Activated CD8-positive, alpha-beta memory T cell treated with anti-CD3 and anti-CD28 coated beads for 24 hours (primary cell): ENCODE results near the gene BTRC.

ENCODE experiments used
- DNase-seq: peaks from one replicate; pipeline ENCODE4 v3.0.0-alpha.2; 2020

The BTRC gene

GRCh38 chr10:101557541-101557940, 203.6 kb downstream of the BTRC start:
- no peak for DNase-seq

DNA sequence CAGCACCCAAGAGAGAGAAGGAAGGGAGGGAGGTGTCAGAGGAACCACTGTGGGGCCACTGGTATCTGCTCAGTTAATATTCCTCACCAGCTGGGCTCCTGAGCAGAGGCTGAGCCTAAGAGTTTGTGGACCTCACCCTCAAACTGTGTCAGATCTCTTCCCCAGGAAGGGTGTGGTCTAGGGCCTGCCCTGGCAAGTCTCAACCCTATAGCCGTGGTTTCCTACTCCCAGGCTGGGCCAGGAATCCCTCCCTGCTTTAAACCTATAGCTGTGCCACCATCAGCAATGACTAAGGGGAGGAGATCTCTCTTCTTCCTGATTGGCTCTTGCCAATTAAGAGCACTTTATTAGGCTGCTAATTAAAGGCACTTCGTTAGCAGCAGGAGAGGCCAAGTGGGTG, 204.2 kb downstream of the BTRC start:
- DNase-seq = no peak

DNA sequence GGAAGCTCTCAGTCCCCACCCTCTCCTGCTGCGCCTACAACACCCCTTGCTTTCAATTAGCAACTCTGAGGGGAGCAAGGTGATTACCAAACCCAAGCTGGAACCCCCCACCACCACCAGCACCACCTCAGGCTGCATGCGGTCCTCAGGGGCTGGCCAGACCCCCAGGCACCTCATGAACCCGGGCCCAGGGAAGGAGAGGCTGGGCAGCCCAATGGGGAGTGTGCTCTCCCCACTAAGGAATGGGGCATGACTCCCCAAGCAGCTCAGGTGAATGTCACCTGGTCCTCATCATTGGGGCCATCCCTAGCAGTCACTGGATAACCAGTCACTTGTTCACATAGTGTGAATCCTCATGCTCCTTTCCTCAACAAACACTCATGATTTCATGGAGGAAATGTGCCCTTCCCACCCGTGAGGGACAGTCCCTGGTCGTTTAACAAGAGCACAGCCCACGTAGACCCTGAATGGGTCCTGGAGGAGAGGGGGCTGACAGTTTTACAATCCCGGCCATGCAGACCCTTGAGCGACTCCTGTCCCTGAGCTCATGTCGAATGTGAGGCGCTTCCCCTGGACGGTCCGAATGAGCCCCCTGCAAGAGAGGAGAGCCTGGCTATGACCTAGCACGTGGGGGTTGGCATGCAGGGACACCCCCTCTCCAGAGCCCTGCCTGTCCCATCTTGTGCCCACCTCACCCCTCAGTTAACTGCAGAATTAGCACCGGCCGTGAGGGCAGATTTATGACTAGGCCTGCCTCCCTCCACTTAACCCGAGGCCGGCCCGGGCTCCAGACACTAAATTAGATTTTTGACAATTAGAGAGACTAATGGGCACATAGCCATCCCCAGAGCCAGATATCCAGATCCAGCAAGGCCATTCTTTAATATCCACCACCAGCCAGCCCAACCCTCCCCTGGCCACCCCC, 205.0 kb downstream of the BTRC start:
- no peak for DNase-seq

- DNase-seq = no peak
Observed at GRCh38 chr10:101559596-101560297, 205.8 kb downstream of the BTRC start.

DNA sequence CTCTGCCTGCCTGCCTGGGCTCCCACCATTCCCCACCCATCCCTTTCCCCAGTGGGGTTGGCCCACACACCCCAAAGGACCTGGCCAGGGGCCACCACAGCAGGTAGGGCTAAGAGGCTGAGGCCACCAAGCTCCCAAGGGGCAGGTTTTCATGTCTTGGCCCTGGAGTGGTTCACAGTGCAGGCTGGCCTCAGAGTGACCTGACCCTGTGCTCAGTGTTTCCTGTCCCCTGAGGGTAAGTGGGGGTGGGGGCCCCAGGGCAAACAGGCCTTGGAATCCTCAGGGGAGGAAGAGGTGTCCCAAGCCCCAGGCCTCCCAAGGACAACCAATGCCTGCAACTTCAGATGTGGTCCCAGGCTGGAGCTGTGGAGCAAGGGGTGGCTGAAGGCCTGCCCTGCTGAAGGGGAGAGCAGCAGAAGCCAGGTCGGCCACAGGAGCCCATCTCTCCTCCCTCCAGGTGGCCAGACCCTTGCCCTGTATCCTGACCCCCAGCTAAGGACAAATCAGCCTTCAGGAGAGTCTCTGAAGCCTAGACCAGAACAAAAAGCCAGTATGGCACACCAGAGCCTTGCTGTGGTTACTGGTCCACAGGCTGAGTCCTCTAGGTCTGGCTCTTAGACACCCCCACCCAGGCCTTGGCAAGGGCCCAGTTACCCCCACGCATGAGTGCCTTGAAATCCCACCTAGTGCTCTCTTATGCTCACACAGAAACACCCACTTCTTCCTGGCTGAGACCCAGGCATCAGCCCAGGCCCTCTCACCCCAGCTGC, 206.5 kb downstream of the BTRC start:
- no peak for DNase-seq

- DNase-seq = no peak
Observed at GRCh38 chr10:101561068-101561915, 207.3 kb downstream of the BTRC start.

- no peak for DNase-seq
Observed at GRCh38 chr10:101562231-101562630, 208.3 kb downstream of the BTRC start.

DNA sequence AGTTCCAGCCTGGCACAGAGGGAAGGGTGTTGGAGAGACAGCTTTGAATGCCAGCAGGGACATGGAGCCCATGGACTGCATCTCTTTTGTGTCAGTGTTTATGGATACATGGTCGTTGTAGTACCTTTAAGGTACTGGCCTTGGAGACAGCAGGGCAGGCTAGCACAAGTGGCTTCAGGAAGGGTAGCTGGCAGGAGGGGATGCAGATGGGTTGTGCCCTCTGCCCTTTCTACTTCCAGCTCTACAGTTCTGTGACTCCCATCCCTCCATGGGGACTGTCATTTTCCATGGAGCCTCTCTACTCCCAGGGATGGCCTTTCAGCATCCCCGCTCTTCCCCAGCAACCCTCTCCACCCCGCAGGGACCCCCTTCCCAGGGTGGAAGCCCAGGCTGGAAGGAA, 209.0 kb downstream of the BTRC start:
- DNase-seq = no peak

DNA sequence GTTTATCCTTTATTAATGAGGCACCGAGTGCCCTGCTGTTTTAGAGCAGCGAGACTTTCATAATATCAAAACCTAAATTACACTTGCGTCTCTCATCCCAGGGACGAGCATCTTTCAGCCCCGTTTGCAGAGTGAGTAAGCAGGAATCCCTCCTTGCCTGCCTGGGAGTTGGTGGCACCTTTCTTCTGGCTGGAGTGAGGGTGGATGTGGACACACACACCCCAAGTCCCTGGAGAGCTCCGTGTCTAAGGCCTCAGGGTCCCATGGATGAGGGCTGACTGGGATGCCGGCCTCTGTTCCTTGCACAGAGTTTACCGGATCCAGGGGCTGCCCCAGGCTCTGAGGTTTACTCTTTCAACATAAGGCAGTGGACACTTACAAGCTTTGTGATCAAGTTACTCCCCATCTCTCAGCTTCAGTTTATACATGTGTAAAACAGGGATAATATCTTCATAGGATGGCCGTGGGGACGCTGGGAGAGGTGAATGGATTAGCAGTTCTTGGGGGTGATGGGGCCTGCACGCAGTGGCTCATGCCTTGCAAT, 209.6 kb downstream of the BTRC start:
- no peak for DNase-seq

GRCh38 chr10:101564490-101564991, 210.6 kb downstream of the BTRC start:
- no peak for DNase-seq

DNA sequence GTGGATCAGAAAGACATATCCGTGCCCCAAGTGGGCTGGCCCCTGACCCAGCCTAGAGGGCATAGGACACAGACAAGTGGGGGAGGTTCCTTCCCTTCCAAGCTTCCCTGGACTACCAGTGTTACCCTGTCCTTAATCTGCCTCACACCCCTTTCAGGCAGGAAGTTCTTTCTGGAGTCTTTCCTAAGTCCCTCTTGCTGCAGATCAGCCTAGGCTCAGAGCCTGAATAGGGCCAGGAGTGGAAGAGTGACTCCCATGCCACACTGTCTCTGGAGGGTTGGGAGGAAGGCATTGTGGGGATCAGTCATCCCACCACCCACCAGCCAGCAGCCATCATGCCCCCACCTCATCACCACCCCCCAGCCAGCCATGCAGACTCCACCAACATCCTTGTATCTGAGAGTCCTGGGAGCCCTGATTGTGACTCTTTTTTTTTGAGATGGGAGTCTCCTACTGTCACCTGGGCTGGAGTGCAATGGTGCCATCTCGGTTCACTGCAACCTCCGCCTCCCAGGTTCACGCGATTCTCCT, 211.5 kb downstream of the BTRC start:
- DNase-seq = no peak

GRCh38 chr10:101565936-101566332, 212.0 kb downstream of the BTRC start:
- no peak for DNase-seq

GRCh38 chr10:101566333-101567164, 212.6 kb downstream of the BTRC start:
- no peak for DNase-seq

DNA sequence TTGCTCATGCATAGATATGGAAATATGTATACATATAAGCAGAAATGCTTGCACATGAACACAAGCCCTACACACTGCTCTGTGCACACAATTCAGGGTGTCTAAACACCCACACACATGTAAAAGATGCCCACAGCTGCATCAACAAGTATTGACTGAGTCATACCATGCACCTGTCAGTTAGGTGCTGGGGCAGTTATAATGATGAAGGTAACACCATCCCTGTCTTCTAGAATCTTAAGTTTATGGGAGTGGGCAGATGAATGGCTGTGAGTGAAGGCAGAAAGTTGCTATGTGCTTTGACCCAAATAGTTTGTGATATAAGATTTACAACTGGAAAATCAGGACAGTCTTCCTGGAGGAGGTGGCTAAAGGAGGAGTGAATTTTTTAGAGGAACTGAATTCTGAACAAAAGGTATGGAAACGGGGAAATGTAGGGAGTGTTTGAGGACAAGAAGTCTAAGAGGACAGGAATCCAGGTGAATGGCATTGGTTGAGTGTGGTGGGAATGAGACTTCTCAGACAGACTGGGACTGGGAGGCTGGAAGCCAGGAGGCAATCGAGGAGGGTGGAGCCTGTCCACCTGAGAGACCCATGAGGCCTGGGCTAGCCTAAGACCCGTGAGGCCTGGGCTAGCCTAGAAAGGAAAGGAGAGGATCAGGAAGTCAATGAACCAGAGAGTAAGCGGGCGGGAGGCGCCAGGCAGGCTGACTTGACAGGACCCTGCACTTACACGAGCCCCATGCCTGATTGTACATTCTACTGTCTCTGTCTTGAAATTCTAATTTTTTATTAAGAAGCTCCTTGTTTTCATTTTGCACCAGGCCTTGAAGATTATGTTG, 213.4 kb downstream of the BTRC start:
- no peak for DNase-seq

DNA sequence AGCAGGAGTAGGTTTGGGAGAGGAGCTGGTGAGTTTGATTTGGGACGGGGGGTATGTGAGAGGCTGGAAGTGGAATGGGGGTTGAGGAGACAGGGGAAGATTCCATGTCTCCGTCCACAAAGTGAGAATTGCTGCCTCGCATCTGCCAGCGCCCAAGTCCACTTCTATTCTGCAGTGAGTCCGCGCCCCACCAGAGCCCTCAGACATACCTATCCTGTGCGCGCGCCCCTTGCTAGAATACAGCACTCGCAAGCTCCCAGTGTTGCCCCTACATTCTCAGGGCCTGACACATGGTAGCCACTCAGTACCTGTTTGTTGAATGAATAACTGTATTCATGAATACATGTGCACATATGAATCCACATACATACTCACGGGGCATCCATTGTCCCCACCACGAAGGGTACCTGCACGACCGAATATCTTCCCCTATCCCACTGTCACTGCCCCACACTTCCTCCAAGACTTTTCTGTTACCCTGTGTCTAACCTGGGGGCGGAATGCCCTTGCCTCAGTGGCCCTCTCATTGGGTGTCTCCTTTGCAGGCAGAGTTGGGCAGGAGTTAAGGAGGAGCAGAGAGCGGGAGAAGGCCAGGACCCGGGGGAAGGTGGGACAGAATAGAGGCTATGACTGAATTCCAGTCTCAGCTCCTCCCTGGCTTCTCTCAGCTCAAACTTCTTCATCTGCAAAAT, 214.2 kb downstream of the BTRC start:
- no peak for DNase-seq

GRCh38 chr10:101569323-101569621, 215.3 kb downstream of the BTRC start:
- no peak for DNase-seq

- DNase-seq = peak; percentile 94
Observed at GRCh38 chr10:101569622-101570427, 215.9 kb downstream of the BTRC start.
